CD4-positive, alpha-beta T cell treated with Interleukin-17A for 4 hours (primary cell): ENCODE measurements around the gene QARS1.

Experiments used
- DNase-seq: peaks from one replicate; pipeline ENCODE4 v3.0.0-alpha.2; 2020; ENCODE audit warnings: mixed read lengths

Gene QARS1

GRCh38 chr3:49120096-49120437, 15.5 kb upstream of the QARS1 start:
- DNase-seq: no peak

DNA sequence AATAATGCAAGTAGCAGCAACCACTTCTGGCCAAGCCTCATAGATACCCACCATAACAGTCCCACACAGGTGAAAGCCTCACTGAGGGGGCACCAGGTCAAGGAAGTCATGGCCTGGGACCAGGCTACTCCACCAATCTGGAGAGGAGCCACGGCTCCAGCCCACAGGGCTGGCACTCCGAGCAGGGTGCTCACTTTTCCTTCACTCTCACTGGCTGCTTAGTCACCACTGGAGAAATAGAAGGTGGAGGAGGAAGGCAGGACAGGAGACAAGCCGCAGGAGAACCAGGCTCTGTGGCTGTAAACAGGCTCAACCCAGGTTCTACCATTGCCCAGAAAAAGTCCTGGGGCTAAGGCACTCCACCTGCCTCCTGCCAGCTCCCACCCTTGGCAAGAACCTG, 14.9 kb upstream of the QARS1 start:
- no peak for DNase-seq

DNA sequence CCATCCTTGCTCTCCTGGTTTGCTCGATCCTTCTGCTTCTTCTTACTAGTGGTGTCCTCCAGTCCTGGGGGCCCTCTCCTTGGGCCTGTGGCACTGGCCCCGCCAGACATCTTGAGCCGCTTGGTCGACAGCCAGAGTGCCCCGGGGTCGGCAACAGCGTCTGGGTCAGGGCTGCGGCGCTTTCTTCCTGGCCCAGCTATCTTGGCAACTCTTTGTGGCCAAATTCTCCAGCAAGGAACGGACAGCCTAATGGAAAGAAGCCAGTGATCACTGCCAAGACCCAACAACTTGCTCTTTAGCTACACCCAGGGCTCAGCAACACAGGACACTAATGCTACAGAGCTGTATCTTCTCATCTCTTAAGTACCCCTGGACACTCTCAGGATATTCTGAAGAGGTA, 14.5 kb upstream of the QARS1 start:
- DNase-seq: no peak

- DNase-seq: no peak
These were observed 7.7 kb upstream of the QARS1 start for GRCh38 chr3:49112262-49112661.

GRCh38 chr3:49111347-49111746, 6.8 kb upstream of the QARS1 start:
- no peak for DNase-seq

GRCh38 chr3:49110780-49111179, 6.2 kb upstream of the QARS1 start:
- no peak for DNase-seq

DNA sequence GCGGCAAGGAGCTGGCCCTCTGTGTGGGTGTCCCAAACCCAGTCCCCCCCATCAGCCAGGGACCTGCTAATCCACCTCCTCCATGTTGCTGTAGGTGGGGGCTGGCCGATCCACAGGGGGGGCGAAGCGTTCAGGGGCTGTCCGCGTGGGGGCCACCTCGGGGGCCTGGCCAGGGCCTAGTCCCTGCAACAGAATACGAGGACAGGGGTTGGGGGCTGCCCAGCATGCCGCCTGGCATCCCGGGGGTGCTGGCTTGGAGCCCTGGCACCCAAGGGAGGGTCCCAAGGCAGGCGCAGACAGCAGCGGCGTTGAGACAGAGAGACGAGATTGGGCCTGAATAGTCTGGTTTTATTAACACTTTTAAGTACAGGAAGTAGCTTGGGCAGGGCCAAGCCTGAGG, 3.8 kb upstream of the QARS1 start:
- no peak for DNase-seq

DNA sequence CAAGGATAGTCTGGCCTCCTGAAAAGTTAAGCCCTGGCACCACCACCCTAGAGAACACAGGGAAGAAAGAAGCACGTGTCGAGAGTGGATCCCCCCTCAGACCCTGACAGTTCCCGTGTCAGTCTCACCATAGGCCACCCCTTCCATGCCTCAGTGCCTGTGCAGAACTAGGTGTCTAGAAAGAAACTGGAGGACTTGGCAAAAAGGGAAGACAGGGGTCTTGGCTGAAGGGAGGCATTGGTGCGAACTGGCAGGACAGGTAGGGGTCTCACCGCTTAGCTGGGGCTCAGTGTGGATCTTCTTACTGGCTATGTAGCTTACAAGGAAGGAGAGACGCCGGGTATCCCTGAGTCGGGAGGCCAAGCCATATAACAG, 518 bp downstream of the QARS1 start:
- DNase-seq: no peak

DNA sequence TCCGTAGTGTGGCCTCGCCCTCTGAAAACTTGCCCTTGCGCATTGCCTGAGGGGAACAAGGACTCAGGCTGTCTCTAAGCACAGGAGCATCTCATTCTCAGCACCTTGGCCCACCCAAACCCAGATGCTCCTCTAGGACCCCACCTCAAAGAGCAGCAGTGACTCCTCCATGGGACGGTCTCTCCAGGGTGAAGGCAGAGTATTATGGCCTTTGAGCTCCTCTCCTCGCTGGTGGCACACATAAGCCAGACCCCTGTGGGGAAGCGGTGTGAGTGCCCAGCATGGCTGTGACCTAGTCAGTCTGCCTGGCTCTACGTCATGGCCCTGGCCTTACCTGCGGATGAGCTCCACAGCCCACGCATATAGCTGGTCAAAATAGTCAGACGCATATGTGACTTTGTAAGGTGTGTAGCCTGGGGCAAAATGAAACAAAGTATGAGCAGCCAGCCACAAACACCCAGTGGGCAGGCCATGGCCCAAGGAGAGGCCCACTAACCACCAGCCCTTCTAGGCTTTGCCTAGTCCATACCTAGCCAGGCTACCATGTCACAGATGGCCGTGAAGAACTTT, 4.4 kb downstream of the QARS1 start:
- DNase-seq: no peak

- DNase-seq: no peak
These were observed 5.5 kb downstream of the QARS1 start for GRCh38 chr3:49098910-49099630.

- no peak for DNase-seq
These were observed 6.1 kb downstream of the QARS1 start for GRCh38 chr3:49098429-49098828.

GRCh38 chr3:49093853-49094767, 10.4 kb downstream of the QARS1 start, which contains the start of gene QRICH1:
Gene QRICH1, minus strand, starts transcription at chr3:49094071. Its CDS starts 17,054 bp downstream, at chr3:49077017.
- peak; percentile 95 for DNase-seq

DNA sequence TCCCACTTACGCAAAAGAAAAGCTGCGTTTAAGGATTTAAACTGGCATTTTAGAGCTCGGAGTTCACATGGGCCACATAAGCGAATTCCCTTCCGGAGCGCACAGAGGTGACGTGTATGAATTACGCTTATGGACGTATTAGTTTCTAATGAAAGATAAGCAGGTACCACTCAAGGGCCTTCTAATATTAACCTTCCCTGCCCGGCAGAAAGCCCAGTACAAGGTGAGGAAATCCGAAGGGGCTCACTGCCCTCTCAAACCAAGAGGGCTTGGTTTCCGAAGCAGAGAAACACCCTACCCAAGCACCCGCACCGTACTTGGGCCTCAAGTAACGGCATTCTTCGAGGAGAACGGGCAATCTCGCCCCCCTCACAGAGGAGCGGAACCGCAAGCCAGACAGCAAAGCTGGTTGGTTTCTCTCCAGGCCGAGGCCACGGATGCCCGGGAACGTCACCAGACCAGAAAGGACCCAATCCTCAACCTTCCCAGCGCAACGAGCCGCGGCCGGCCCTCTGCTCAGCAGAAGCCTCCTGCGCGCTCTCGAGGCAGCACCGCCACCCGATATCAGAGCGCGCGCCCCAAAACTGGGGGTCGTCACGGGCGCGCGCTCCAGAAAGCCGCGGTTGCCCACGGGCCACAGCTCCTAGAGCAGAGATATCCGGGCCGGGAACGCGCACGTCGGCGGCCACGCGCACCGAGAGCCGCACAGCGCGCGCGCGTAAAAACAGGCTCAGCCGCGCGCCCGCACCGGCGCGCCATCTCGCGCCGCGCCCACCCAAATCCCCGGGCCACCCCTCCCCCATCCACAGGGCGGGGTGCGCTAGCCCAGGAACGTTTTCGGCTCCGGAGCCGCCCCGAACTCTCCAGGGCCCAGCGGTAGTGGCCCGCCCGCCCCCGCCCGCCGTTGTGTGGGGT, 11.4 kb downstream of the QARS1 start:
- DNase-seq: peak; percentile 84

GRCh38 chr3:49081429-49081828, 23.1 kb downstream of the QARS1 start:
- no peak for DNase-seq

DNA sequence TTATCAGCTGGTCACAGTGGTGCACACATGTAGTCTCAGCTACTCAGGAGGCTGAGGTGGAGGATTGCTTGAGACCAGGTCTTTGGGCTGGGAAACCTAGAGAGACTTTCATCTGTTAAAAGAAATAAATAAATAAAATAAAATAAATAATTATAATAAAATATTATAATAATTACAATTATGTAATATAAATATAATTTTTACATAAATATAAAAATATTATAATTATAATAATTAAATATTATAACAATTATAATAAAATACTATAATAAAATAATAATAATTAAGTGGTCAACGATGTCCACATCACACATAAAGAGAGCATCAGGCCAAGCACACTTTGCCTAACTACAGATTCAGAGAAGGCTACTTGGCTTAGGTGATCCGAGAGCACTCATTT, 25.3 kb downstream of the QARS1 start:
- no peak for DNase-seq

GRCh38 chr3:49076646-49077045, 27.9 kb downstream of the QARS1 start:
- no peak for DNase-seq

- no peak for DNase-seq
These were observed 28.4 kb downstream of the QARS1 start for GRCh38 chr3:49076116-49076515.

DNA sequence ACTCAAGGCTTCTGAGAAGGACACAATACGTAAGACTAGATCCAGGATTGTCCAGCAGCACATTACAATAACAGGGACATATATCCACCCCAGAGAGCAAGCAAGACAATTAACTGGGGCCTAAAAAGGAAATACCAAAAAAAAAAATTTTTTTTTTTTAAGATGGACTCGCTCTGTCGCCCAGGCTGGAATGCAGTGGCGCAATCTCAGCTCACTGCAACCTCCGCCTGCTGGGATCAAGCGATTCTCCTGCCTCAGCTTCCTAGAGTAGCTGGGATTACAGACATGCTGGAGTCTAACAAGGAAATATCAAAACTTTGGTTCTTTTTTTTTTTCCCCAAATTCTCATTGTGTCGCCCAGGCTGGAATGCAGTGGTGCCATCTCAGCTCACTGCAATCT, 46.5 kb downstream of the QARS1 start:
- DNase-seq: no peak

DNA sequence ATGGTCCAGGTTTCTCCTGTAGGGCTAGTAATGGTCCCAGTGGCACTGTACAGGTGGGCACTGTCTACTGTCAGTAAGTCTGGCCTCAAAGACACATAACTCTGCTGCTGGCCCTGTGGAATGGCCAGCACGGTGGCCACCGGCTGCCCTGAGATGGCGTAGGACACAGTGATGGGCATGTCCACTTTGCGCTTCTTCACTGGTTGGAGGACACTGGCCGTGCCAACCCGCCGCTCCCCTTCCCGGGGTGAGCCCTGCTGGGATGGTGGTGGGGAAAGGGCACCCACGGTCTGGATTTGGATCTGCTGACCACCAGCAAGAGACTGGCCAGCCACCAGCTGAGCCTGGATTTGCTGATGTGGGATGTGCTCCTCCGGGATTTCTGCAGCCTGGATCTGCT, 47.3 kb downstream of the QARS1 start:
- DNase-seq: no peak

GRCh38 chr3:49054344-49054862, 50.2 kb downstream of the QARS1 start:
- no peak for DNase-seq

GRCh38 chr3:49053543-49053942, 51.0 kb downstream of the QARS1 start:
- DNase-seq: no peak
